Activated T-cell treated with anti-CD3 and anti-CD28 coated beads for 1 hour (primary cell): ENCODE data around the gene WWOX.

ENCODE experiments used
- DNase-seq: peaks from one replicate; pipeline ENCODE4 v3.0.0-alpha.2; 2020; ENCODE audit warnings: low read depth

WWOX gene

GRCh38 chr16:78993346-78993745 is 893.9 kb downstream of the WWOX start:
- no peak for DNase-seq

DNA sequence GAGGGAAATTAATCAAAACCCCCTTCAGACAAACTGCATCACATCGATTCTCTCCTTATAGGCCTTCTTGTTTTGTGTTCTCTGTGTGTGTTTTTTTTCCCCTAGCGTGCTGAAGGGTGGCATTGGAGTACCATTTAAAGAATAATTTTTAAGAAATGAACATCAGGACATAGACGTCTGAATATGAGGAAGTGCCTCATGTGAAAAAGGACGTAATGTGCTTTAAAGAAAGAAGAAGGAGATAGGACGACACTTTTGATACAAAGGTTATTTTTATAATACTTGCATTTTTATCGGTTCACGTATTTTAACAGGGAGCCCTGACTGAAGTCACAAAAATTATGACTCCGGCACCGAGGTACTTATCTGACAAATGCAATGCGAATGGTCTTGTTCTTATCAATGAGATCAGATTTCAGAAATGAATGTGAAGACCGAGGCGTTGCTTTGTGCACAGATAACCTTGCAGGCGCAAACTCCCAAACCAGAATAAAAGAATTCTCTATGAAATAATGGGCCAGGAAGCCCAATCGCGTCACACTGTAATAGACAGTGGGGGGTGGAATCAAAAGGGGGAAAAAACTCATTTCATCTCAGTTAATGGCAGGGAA is 894.8 kb downstream of the WWOX start:
- no peak for DNase-seq

- DNase-seq: no peak
Observed at GRCh38 chr16:78995441-78995840, 896.0 kb downstream of the WWOX start.

DNA sequence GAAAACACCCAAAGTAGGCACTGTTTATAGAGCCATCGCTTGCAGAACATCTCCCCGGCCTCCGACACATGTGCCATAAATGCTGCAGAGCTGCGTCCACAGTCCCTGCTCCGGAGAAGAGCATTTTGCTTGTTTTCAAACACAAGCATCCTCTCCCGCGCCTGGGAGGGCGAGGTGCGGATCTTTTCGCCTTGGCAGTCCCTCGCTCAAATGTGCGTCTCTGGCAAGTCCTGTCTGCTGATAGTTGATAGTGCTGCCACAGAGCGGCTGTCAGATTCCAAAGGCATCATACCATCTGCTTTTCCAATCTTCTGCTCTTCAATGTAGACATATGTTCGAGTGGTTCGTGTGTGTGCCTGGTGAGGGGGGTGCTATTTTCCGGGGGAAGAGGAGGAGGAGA is 897.3 kb downstream of the WWOX start:
- no peak for DNase-seq

DNA sequence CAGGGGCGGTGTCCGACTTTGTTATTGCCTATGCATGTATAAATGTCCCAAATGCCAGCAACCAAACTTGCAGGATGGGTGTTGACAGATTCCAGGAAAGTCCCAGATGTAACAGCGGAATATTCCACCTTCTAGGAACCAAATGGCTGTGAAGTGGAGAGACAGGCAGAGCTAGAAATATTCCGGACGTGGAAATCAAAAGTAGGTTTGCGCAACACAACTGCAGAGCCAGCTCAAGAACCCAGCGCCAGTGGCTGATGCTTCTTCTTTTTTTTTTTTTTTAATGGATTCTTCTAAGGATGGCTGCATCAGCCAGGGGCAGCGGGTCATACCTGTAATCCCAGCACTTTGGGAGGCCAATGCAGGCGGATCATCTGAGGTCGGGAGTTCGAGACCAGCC is 899.4 kb downstream of the WWOX start:
- no peak for DNase-seq

DNA sequence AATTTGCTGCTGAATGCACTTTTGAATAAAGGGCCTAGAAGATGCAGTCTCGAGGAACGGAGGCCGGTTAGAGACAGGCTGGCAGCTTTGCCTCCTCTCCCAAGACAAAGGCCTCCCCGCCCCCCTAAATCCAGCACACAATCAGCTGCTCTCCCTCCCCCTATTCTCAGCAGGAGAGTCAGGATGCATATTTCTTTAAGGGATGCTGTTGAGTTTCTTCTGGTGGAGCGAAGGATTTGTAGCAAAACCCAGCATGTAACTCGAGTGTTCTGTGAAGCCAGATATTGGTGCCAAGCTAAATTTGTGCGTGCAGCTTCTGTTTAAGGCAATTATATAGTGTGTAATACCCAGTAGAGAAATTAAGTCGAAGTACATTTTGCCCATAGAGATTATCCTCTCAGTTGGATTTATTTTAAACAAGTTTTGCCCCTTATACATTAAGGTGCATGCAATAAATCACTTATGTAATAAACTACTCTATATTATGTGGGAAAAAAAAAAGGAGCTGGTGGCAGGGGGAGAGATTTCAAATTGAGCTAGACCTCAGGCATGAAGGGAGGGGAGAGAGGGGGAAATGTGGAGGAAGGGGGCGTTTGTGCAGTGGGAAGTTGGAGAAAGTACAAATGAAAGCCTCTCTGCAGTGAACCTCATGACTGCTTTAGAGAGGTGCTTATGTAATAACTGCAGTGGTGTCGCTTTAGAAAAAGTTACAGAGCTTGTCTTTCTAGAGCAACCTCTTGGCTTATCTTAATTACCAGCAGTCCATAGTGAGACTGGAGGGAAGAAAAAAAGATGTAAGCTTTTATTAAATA is 901.9 kb downstream of the WWOX start:
- DNase-seq: no peak

- no peak for DNase-seq
Observed at GRCh38 chr16:79003026-79003609, 903.7 kb downstream of the WWOX start.

- DNase-seq: no peak
Observed at GRCh38 chr16:79004309-79004708, 904.9 kb downstream of the WWOX start.

GRCh38 chr16:79005096-79005495 is 905.6 kb downstream of the WWOX start:
- DNase-seq: no peak

DNA sequence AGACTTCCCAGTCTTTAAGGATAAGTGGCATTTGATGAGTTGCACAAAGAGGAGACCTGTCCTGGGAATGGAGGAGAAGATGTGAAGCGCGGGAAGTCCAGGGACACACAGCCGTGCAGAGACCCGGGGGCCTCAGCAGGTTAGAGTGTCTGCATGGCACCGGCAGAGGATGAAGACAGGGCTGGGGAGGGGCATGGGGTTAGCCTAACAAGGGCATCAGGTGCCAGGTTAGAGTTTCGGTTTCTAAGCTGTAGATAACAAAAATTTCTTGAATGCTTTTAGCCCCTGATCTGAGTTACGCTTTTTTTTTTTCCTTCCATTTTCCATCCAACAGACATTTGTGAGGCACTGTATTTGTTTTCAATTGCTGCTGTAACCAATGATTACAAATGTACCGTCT is 906.8 kb downstream of the WWOX start:
- no peak for DNase-seq

- DNase-seq: no peak
Observed at GRCh38 chr16:79006765-79007164, 907.3 kb downstream of the WWOX start.

GRCh38 chr16:79007614-79008013 is 908.2 kb downstream of the WWOX start:
- no peak for DNase-seq

DNA sequence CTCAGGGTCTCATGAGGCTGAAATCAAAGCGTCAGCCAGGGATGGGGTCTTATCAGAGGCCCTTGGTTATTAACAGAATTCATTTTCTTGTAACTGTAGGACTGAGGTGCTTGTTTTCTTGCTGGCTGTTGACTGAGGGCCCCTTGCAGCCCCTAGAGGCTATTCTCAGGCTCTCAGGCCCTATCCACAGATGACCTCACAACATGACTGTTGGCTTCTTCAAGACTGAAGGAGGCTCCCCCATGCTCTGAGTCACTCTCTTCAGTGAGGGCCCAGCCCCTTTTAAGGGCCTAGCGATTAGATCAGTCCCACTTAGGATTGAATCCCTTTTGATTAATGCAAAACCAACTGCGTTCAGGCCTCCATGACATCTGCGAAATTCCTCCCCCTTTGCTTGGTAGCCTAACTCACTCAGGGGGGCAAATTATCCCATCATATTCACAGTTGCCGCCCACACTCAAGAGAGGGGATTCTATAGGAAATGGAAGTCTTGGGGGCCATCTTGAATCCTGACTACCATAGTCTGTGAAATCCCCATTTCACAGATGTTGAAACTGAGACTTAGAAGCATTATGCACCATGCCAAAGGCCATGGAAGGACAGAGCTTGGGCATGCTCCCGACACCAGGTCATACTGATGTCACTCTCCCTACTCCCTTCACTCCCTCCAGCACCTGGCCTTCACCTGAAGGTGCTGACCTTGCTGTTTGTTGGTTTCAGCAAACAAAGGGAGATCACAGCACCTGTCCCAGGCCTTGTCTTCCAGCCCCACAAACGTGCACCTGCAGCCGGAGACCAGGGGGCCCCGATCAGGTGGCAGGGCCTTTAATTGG is 908.8 kb downstream of the WWOX start:
- DNase-seq: no peak

DNA sequence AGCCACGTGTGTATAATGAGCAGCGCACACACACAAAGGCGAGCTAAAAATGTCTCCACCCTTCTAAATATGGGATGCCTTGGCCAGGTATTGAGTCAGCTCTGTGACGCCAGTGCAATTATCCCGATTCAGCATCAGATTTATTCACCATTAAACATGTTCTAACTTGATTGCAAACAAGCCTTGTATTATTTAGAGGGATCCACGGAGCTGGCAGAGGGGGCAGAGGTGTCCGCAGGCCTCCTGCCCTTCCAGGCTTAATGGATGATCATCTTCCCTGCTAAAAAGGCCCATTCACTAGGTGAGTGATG is 909.4 kb downstream of the WWOX start:
- DNase-seq: no peak

GRCh38 chr16:79009896-79010295 is 910.4 kb downstream of the WWOX start:
- no peak for DNase-seq

DNA sequence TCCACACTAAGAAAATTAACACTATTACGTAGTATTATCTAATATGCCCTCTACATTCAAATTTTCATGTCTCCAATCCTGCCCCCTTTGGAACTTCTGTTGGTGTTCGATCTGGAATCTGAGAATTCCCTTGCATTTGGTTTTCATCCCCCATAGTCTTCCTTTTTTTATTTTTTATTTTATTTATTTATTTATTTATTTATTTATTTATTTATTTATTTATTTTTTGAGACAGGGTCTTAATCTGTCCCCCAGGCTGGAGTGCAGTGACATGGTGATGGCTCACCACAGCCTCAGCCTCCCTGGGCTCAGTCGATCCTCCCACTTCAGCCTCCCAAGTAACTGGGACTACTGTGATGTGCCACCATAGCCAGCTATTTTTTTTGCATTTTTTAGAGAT is 911.8 kb downstream of the WWOX start:
- no peak for DNase-seq

- DNase-seq: no peak
Observed at GRCh38 chr16:79012671-79013434, 913.4 kb downstream of the WWOX start.

- no peak for DNase-seq
Observed at GRCh38 chr16:79013930-79014660, 914.6 kb downstream of the WWOX start.

GRCh38 chr16:79018650-79019429 is 919.4 kb downstream of the WWOX start:
- no peak for DNase-seq

DNA sequence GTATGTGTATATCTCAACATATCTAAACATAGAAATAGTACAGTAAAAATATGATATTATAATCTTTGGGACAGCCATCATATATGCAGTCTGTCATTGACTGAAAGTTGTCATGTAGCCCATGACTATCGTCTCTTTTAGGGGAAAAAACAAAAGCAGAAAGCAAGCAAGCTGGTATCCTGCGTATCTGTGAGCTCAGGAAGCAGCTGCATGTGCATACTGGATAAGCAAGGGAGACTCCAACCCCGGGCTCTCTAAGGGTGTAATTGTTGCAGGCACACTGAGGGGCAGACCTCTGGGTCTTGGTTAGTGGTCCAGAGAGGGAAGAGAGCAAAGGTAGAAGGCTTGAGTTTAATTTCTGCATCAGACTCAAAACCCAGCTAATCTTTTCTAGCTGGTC is 920.0 kb downstream of the WWOX start:
- no peak for DNase-seq
